Esophagus muscularis mucosa (tissue), 3 donors: ENCODE results near the gene KNSTRN.

Experiments used
- POLR2A ChIP-seq: fragments of 450-650 bp; IDR thresholded peaks from one replicate; pipeline ENCODE4 v1.6.1; 2017; ENCODE audit warnings: antibody characterized with exemption, moderate library complexity, mild to moderate bottlenecking, low read depth
- POLR2AphosphoS5 ChIP-seq, 2 donors: sonication (generic); formaldehyde crosslinking; IDR thresholded peaks; one replicate each; pipeline ENCODE4 v1.6.1; 2017; ENCODE audit warnings: antibody characterized with exemption in 2 of 2
- TF ChIP-seq, protein P1 (sequence below), 3 experiments: fragments of 200-600 bp in 2 of 3; fragments of 450-650 bp in 1 of 3; sonication (generic) in 2 of 3; IDR thresholded peaks; one replicate each; pipeline ENCODE4 v1.5.1; 2017 to 2019; ENCODE audit warnings: antibody characterized with exemption in 3 of 3, mild to moderate bottlenecking in 2 of 3, moderate library complexity in 1 of 3

DNA sequence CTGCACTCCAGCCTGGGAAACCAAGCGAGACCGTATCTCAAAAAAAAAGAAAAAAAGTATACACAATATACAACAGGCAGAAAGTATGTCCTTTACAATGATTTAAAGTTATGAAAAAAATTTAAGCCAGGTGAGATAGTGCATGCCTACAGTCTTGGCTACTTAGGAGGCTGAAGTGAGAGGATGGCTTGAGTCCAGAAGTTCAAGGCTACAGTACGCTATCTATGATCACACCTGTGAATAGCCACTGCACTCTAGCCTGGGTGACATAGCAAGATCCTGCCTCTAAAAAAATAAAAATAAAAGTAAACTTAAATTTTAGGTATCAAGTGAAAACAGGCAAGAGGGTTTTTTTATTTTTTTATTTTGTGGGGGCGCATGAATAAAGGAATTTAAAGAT, 3.1 kb upstream of the KNSTRN start:
- TF ChIP-seq, protein P1, sequence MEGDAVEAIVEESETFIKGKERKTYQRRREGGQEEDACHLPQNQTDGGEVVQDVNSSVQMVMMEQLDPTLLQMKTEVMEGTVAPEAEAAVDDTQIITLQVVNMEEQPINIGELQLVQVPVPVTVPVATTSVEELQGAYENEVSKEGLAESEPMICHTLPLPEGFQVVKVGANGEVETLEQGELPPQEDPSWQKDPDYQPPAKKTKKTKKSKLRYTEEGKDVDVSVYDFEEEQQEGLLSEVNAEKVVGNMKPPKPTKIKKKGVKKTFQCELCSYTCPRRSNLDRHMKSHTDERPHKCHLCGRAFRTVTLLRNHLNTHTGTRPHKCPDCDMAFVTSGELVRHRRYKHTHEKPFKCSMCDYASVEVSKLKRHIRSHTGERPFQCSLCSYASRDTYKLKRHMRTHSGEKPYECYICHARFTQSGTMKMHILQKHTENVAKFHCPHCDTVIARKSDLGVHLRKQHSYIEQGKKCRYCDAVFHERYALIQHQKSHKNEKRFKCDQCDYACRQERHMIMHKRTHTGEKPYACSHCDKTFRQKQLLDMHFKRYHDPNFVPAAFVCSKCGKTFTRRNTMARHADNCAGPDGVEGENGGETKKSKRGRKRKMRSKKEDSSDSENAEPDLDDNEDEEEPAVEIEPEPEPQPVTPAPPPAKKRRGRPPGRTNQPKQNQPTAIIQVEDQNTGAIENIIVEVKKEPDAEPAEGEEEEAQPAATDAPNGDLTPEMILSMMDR (IDR thresholded peaks at IDR 0.05), result no peak
- TF ChIP-seq POLR2AphosphoS5 (IDR thresholded peaks at IDR 0.05) (no peak), POLR2A (no peak)
